CD14-positive monocyte (primary cell): ENCODE measurements around the gene LRP1-AS. TPM values are rescaled to one million over a fixed set of nuclear protein-coding genes. Genes with fewer than 3 reads are reported as not detected.

ENCODE experiments used
- DNase-seq, 3 donors: peaks; one replicate each; pipeline ENCODE4 v3.0.0-alpha.2; 2011 to 2022
- H2AFZ ChIP-seq: 2 replicates; pipeline ENCODE4 v1.6.0; 2012; ENCODE audit warnings: mild to moderate bottlenecking, low read depth, low read length, inconsistent platforms; ENCODE audit not compliant: insufficient read depth, poor library complexity, severe bottlenecking
- H3K27ac ChIP-seq, 2 donors: 1 replicate in 1 of 2; 2 replicates in 1 of 2; pipeline ENCODE4 v1.5.1; 2012 to 2013; ENCODE audit warnings: low read length in 2 of 2, control low read depth in 1 of 2, inconsistent platforms in 1 of 2, low read depth in 1 of 2, mild to moderate bottlenecking in 1 of 2
- H3K27me3 ChIP-seq, 2 donors: one replicate each; pipeline versions ENCODE4 v1.6.0 to v1.6.1; 2011 to 2013; ENCODE audit warnings: low read length in 2 of 2; ENCODE audit not compliant: control insufficient read depth in 2 of 2, insufficient read depth in 2 of 2
- H3K36me3 ChIP-seq, 2 donors: replicated peaks in 1 of 2; 1 replicate in 1 of 2; 2 replicates in 1 of 2; pipeline versions ENCODE4 v1.5.1 to v1.6.1; 2012 to 2013; ENCODE audit warnings: low read length in 2 of 2, control low read depth in 1 of 2, inconsistent platforms in 1 of 2, mild to moderate bottlenecking in 1 of 2; ENCODE audit not compliant: insufficient read depth in 2 of 2, control insufficient read depth in 1 of 2
- H3K4me1 ChIP-seq, 2 donors: 1 replicate in 1 of 2; 2 replicates in 1 of 2; pipeline versions ENCODE4 v1.5.1 to v1.6.1; 2012 to 2013; ENCODE audit warnings: low read length in 2 of 2, control low read depth in 1 of 2, inconsistent platforms in 1 of 2, mild to moderate bottlenecking in 1 of 2, moderate library complexity in 1 of 2; ENCODE audit not compliant: insufficient read depth in 2 of 2, control insufficient read depth in 1 of 2
- H3K4me2 ChIP-seq: replicated peaks from 2 replicates; pipeline ENCODE3; 2012; ENCODE audit warnings: low read length, moderate library complexity, mild to moderate bottlenecking; ENCODE audit not compliant: poor library complexity, severe bottlenecking; ENCODE audit errors: extremely low read depth
- H3K4me3 ChIP-seq, 3 experiments: fragments of 200-600 bp in 1 of 3; sonication (generic) in 1 of 3; replicated peaks in 1 of 3; 1 replicate in 2 of 3; 2 replicates in 1 of 3; pipeline ENCODE4 v1.5.1; 2011 to 2013; ENCODE audit warnings: low read length in 3 of 3, mild to moderate bottlenecking in 3 of 3, control low read depth in 2 of 3, low read depth in 2 of 3, inconsistent platforms in 1 of 3, moderate library complexity in 1 of 3
- H3K79me2 ChIP-seq: 2 replicates; pipeline ENCODE4 v1.6.0; 2012; ENCODE audit warnings: mild to moderate bottlenecking, control low read depth, inconsistent platforms, low read length, moderate library complexity; ENCODE audit not compliant: insufficient read depth
- H3K9ac ChIP-seq: 2 replicates; pipeline ENCODE4 v1.6.0; 2017; ENCODE audit warnings: low read length, mild to moderate bottlenecking; ENCODE audit not compliant: insufficient read depth, poor library complexity, severe bottlenecking
- H3K9me3 ChIP-seq, 2 donors: replicated peaks in 1 of 2; 1 replicate in 1 of 2; 2 replicates in 1 of 2; pipeline versions ENCODE4 v1.5.1 to v1.6.1; 2012 to 2013; ENCODE audit warnings: low read length in 2 of 2, control low read depth in 1 of 2; ENCODE audit not compliant: control insufficient read depth in 1 of 2, insufficient read depth in 1 of 2
- H4K20me1 ChIP-seq: 2 replicates; pipeline ENCODE4 v1.6.0; 2012; ENCODE audit warnings: mild to moderate bottlenecking, low read length, control low read depth, moderate library complexity; ENCODE audit not compliant: insufficient read depth
- H3K27ac Mint-ChIP-seq, 7 donors: one replicate each; pipeline ENCODE4 v1.8.0; 2020; ENCODE audit warnings: mild to moderate bottlenecking in 7 of 7, mixed read lengths in 7 of 7, moderate library complexity in 6 of 7, inconsistent platforms in 2 of 7
- H3K27me3 Mint-ChIP-seq, 3 donors: one replicate each; pipeline ENCODE4 v1.8.0; 2021 to 2022; ENCODE audit warnings: low read depth in 3 of 3, mild to moderate bottlenecking in 3 of 3, mixed read lengths in 3 of 3, moderate library complexity in 3 of 3, inconsistent platforms in 1 of 3
- H3K36me3 Mint-ChIP-seq, 2 donors: one replicate each; pipeline ENCODE4 v1.8.0; 2020; ENCODE audit warnings: mixed read lengths in 2 of 2, inconsistent platforms in 1 of 2, mild to moderate bottlenecking in 1 of 2
- H3K4me1 Mint-ChIP-seq: one replicate; pipeline ENCODE4 v1.8.0; 2020; ENCODE audit warnings: mild to moderate bottlenecking, mixed read lengths
- H3K4me3 Mint-ChIP-seq, 2 donors: one replicate each; pipeline ENCODE4 v1.8.0; 2020; ENCODE audit warnings: mild to moderate bottlenecking in 2 of 2, mixed read lengths in 2 of 2, moderate library complexity in 1 of 2
- H3K9me3 Mint-ChIP-seq, 7 donors: one replicate each; pipeline ENCODE4 v1.8.0; 2020 to 2022; ENCODE audit warnings: mixed read lengths in 7 of 7, mild to moderate bottlenecking in 6 of 7, moderate library complexity in 6 of 7, inconsistent platforms in 2 of 7
- CTCF ChIP-seq: fragments of 200-600 bp; IDR thresholded peaks from one replicate; pipeline ENCODE4 v1.8.0; 2022; ENCODE audit warnings: antibody characterized with exemption, mild to moderate bottlenecking
- WGBS: methylation state at CpG from one replicate; pipeline ENCODE4 v1.1.5; 2013; ENCODE audit warnings: missing lambda C conversion rate; ENCODE audit not compliant: insufficient coverage; 5-methylcytosine and 5-hydroxymethylcytosine counted together
- intact Hi-C, 2 donors: fragments of 100-400 bp; cut with micrococcal nuclease; formaldehyde crosslinking; loops; one replicate each; pipeline versions ENCODE4 v1.15.0 to v1.15.1; 2023
- polyA plus RNA-seq, 3 donors: library from polyadenylated mRNA; depleted of rRNA in 1 of 3; unstranded in 2 of 3; stranded (reverse) in 1 of 3; fragments of 300-500 nt in 2 of 3; fragments of >200 nt in 1 of 3; fragmentation: Illumina TruSeq in 2 of 3; gene quantifications; 1 replicate in 2 of 3; 2 replicates in 1 of 3; pipeline ENCODE4 v1.2.3, GENCODE V29; 2012 to 2021

LRP1-AS gene
- polyA plus RNA-seq, 3 donors: 0.35 to 1.5 TPM; not detected in 1

GRCh38 chr12:57190037-57190436, 42.6 kb upstream of the LRP1-AS start:
- Histone ChIP-seq H3K79me2 (no peaks in the 10 kb centered on the region), H4K20me1 (peaks cover 100% of the 10 kb centered on the region), H3K4me3 (no peak overlapping the region), H3K9me3 (no peaks in the 10 kb centered on the region), H3K9ac (no peak overlapping the region), H3K36me3 (peaks cover 98 to 100% of the 10 kb centered on the region in 2 donors), H2AFZ (no peak overlapping the region), H3K27me3 (no peaks in the 10 kb centered on the region), H3K4me1 (no peaks in the 10 kb centered on the region), H3K27ac (no peak overlapping the region), H3K4me2 (no peak overlapping the region)
- Mint-ChIP-seq H3K4me1 (no peaks in the 10 kb centered on the region), H3K9me3 (peaks cover 0 to 4% (median 2%) of the 10 kb centered on the region in 7 donors), H3K36me3 (peaks cover 97 to 100% of the 10 kb centered on the region in 2 donors), H3K27ac (peak overlapping the region in 2 of 7 donors; percentile 15 to 57), H3K27me3 (peaks cover 3 to 7% (median 5%) of the 10 kb centered on the region in 3 donors), H3K4me3 (no peak overlapping the region)
- intact Hi-C loops: no loop called here
- DNase-seq: no peak
- 33% methylated on average over 5 of the region's 6 CpGs for WGBS
- no peak for TF ChIP-seq CTCF

DNA sequence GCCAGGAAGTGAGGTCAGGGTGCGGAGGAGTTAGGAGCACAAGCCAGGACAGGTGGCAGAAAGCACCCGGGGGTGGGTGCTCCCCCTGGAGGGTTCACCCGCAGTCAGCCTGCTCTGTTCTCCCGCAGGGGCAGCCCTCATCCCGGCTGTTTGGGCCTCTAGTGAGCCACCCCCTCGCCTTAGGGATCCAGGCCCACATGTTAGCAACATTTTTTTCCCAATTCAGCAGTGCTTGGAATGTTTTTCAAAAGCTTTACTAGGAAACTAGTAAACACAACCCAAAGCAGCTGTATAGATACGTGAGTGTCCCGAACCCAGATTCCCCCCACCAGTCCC, 40.6 kb upstream of the LRP1-AS start:
- WGBS: 95% methylated on average over 8 of the region's 8 CpGs
- H3K36me3 ChIP-seq: peaks cover 98 to 100% of the 10 kb centered on the region in 2 donors
- H3K9me3 Mint-ChIP-seq: peaks cover 0 to 4% (median 2%) of the 10 kb centered on the region in 7 donors
- no peaks in the 10 kb centered on the region for H3K9me3 ChIP-seq
- H2AFZ ChIP-seq: no peak overlapping the region
- H3K27ac Mint-ChIP-seq: no peak overlapping the region
- peaks cover 2 to 7% (median 6%) of the 10 kb centered on the region in 3 donors for H3K27me3 Mint-ChIP-seq
- H3K4me3 Mint-ChIP-seq: no peak overlapping the region
- no peak for DNase-seq
- H3K4me3 ChIP-seq: no peak overlapping the region
- peaks cover 100% of the 10 kb centered on the region for H4K20me1 ChIP-seq
- no peak overlapping the region for H3K4me2 ChIP-seq
- H3K79me2 ChIP-seq: no peaks in the 10 kb centered on the region
- peaks cover 99 to 100% of the 10 kb centered on the region in 2 donors for H3K36me3 Mint-ChIP-seq
- H3K9ac ChIP-seq: no peak overlapping the region
- H3K4me1 Mint-ChIP-seq: no peaks in the 10 kb centered on the region
- H3K27ac ChIP-seq: no peak overlapping the region
- no peaks in the 10 kb centered on the region for H3K4me1 ChIP-seq
- intact Hi-C loops: no loop called here
- no peak for TF ChIP-seq CTCF
- no peaks in the 10 kb centered on the region for H3K27me3 ChIP-seq
